Fibroblast of the aortic adventitia (primary cell): ENCODE measurements around the gene IQSEC1. TPM values are rescaled to one million over a fixed set of nuclear protein-coding genes. Genes with fewer than 3 reads are reported as not detected.

Experiments used
- DNase-seq: peaks from one replicate; pipeline ENCODE4 v3.0.0-alpha.2; 2010; ENCODE audit warnings: low read depth
- H3K4me3 ChIP-seq: 2 replicates; pipeline ENCODE4 v1.5.1; 2011; ENCODE audit warnings: low read depth, mild to moderate bottlenecking, control low read depth, low read length, moderate library complexity
- CTCF ChIP-seq: IDR thresholded peaks from 2 replicates; pipeline ENCODE4 v1.5.1; 2011; ENCODE audit warnings: mild to moderate bottlenecking, low read length, control low read depth, inconsistent platforms; ENCODE audit not compliant: insufficient read depth
- total RNA-seq: library from RNA; depleted of rRNA; stranded (reverse); fragments of >200 nt; gene quantifications from 2 replicates; pipeline ENCODE4 v1.2.3, GENCODE V29; 2012; ENCODE audit warnings: low replicate concordance

Gene IQSEC1
- total RNA-seq, 1 donor: 15.9 TPM

GRCh38 chr3:12901623-12902045 lies 171.6 kb downstream of the IQSEC1 start:
- DNase-seq: no peak
- H3K4me3 ChIP-seq: no peak overlapping the region

GRCh38 chr3:12900885-12901411 lies 172.3 kb downstream of the IQSEC1 start:
- TF ChIP-seq CTCF: no peak
- H3K4me3 ChIP-seq: no peak overlapping the region
- DNase-seq: no peak

More at GRCh38 chr3:12901623-12902045, 171.6 kb downstream of the IQSEC1 start:
- TF ChIP-seq CTCF: no peak

DNA sequence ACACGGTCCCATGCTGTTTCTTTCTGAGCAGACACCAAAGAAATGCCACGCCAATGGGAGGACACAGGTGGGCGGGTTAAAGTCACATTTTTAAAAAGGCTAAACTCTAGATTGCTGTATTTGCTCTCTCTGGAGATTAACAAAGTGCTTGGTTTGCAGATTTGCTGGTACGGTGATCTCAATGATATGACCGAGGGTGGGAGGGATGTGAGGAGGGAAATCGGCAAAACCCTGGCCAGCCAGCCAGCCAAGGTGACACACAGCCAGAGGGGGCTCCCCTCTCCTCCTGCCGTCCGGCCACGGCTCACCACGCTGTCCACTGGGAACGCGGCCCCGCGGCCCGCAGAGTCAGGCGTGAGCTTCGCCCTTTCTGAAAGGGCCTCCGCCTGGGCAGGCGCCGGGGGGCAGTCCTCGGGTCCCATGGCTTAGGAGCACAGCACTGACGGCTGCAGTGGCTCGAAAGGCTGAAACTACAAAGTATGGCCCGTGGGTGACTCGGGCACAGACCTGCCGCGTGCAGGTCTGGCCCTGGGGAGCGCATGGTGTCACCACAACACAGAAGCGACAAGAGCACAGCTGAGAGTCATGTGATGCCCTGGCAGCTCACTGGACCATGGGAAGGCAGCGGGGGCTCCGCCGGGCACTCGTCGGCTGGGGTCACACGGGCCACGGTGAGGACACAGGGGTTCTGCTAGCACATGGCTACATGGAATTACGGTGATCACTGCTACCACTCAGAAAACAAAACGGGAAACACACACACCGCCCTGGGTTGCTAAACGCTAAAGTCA lies 174.1 kb downstream of the IQSEC1 start:
- H3K4me3 ChIP-seq: no peak overlapping the region
- no peak for TF ChIP-seq CTCF
- no peak for DNase-seq

DNA sequence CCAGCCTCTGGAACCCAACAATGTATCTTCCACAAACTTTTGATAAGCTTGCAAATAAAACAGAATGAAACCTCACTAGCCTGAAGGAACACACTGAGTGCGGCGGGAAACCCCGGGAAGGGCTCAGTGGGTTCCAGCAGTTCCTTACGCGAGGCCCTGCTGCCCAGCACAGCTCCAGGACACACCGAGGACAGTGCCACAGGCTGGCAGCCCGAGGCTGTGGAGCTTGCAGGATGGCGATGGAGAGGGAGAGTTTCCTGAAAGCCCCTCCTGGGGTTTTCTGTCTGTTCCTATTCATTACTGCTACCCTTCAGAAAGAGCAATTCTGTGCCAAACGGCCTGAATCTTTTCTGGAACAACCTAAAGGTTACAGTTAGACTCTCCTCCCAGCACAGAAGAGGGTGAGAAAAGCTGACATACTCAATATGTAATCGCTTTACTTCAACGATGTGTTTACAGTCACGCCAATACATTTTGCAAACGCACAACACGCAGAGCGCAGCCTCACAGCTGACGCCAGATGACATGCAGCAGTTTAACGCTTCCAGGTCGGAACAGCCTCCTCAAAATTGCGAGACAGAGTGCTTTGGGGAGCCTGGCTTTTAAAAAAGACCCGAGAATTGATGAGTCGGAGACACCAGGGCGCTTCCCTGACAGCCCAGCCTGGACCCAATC lies 174.8 kb downstream of the IQSEC1 start:
- TF ChIP-seq CTCF: no peak
- H3K4me3 ChIP-seq: no peak overlapping the region
- DNase-seq: no peak

GRCh38 chr3:12897381-12898289 lies 175.6 kb downstream of the IQSEC1 start:
- H3K4me3 ChIP-seq: no peak overlapping the region
- no peak for DNase-seq
- TF ChIP-seq CTCF: no peak
